ENCODE results near the gene CKS2.

Gene CKS2

GRCh38 chr9:89350988-89351557 lies 40.1 kb downstream of the CKS2 start:
- no peak for TF ChIP-seq TCF12 (IDR thresholded peaks at IDR 0.05; ENCODE audit: low read depth)
- no peak for TF ChIP-seq ZBTB7A (IDR thresholded peaks at IDR 0.05; ENCODE audit: low read depth)
- TF ChIP-seq CREB1 (IDR thresholded peaks at IDR 0.05; ENCODE audit: low read depth), result no peak
- no peak for TF ChIP-seq TEAD4 (IDR thresholded peaks at IDR 0.05)
- no peak for TF ChIP-seq RAD21 (IDR thresholded peaks at IDR 0.05; ENCODE audit: low read depth)
- TF ChIP-seq EGR1 (IDR thresholded peaks at IDR 0.05), result no peak
- no peak for TF ChIP-seq YY1 (IDR thresholded peaks at IDR 0.05; ENCODE audit: low read depth)
- no peak for TF ChIP-seq MAX (IDR thresholded peaks at IDR 0.05)
- TF ChIP-seq FOXM1 (IDR thresholded peaks at IDR 0.05; ENCODE audit: borderline replicate concordance, low read depth), result no peak
- TF ChIP-seq EP300 (IDR thresholded peaks at IDR 0.05; ENCODE audit: borderline replicate concordance), result no peak
- no peak for TF ChIP-seq USF1 (IDR thresholded peaks at IDR 0.05)
- no peak for TF ChIP-seq NFIC (IDR thresholded peaks at IDR 0.05)
- TF ChIP-seq CEBPB (IDR thresholded peaks at IDR 0.05), result no peak
- TF ChIP-seq REST (IDR thresholded peaks at IDR 0.05; ENCODE audit: low read depth), result no peak
- TF ChIP-seq TAF1 (IDR thresholded peaks at IDR 0.05; ENCODE audit: low read depth), result no peak

- TF ChIP-seq MAX (IDR thresholded peaks at IDR 0.05), result no peak
- no peak for TF ChIP-seq EGR1 (IDR thresholded peaks at IDR 0.05)
- TF ChIP-seq CREB1 (IDR thresholded peaks at IDR 0.05; ENCODE audit: low read depth), result no peak
These were observed 40.7 kb downstream of the CKS2 start for GRCh38 chr9:89351584-89352300.

GRCh38 chr9:89352451-89352850 lies 41.5 kb downstream of the CKS2 start:
- TF ChIP-seq CEBPB (IDR thresholded peaks at IDR 0.05), result no peak
- no peak for TF ChIP-seq YY1 (IDR thresholded peaks at IDR 0.05; ENCODE audit: low read depth)
- TF ChIP-seq TEAD4 (IDR thresholded peaks at IDR 0.05), result no peak
- no peak for TF ChIP-seq EP300 (IDR thresholded peaks at IDR 0.05; ENCODE audit: borderline replicate concordance)
- TF ChIP-seq NFIC (IDR thresholded peaks at IDR 0.05), result no peak
- TF ChIP-seq TAF1 (IDR thresholded peaks at IDR 0.05; ENCODE audit: low read depth), result no peak
- no peak for TF ChIP-seq USF1 (IDR thresholded peaks at IDR 0.05)
- no peak for TF ChIP-seq REST (IDR thresholded peaks at IDR 0.05; ENCODE audit: low read depth)
- TF ChIP-seq CREB1 (IDR thresholded peaks at IDR 0.05; ENCODE audit: low read depth), result no peak
- TF ChIP-seq FOXM1 (IDR thresholded peaks at IDR 0.05; ENCODE audit: borderline replicate concordance, low read depth), result no peak
- no peak for TF ChIP-seq TCF12 (IDR thresholded peaks at IDR 0.05; ENCODE audit: low read depth)
- no peak for TF ChIP-seq MAX (IDR thresholded peaks at IDR 0.05)
- no peak for TF ChIP-seq EGR1 (IDR thresholded peaks at IDR 0.05)
- TF ChIP-seq ZBTB7A (IDR thresholded peaks at IDR 0.05; ENCODE audit: low read depth), result no peak
- no peak for TF ChIP-seq RAD21 (IDR thresholded peaks at IDR 0.05; ENCODE audit: low read depth)

- TF ChIP-seq FOXM1 (IDR thresholded peaks at IDR 0.05; ENCODE audit: borderline replicate concordance, low read depth), result no peak
- no peak for TF ChIP-seq NFIC (IDR thresholded peaks at IDR 0.05)
- TF ChIP-seq USF1 (IDR thresholded peaks at IDR 0.05), result no peak
- TF ChIP-seq RAD21 (IDR thresholded peaks at IDR 0.05; ENCODE audit: low read depth), result no peak
These were observed 42.1 kb downstream of the CKS2 start for GRCh38 chr9:89352874-89353649.

GRCh38 chr9:89353989-89354388 lies 43.0 kb downstream of the CKS2 start:
- TF ChIP-seq EGR1 (IDR thresholded peaks at IDR 0.05), result no peak
- no peak for TF ChIP-seq REST (IDR thresholded peaks at IDR 0.05; ENCODE audit: low read depth)
